Activated CD4-positive, alpha-beta T cell treated with anti-CD3 and anti-CD28 coated beads, Interleukin-2, amount 50 U/mL, for 24 hours (primary cell): ENCODE measurements around the gene PRKRIP1.
"Not testable (repeated sequence)": the region's sequence is repeated elsewhere in the genome, so short reads cannot be mapped to it uniquely, and the experiment has no call there.

Experiments used
- DNase-seq, 2 donors: peaks; one replicate each; pipeline ENCODE4 v3.0.0-alpha.2; 2020; ENCODE audit warnings: low read depth in 1 of 2, low spot score in 1 of 2

PRKRIP1 gene

GRCh38 chr7:102474736-102475435 lies 78.7 kb downstream of the PRKRIP1 start:
- DNase-seq = not testable (repeated sequence)
